ENCODE data around the gene ALDH1L1. TPM values are rescaled to one million over a fixed set of nuclear protein-coding genes. Genes with fewer than 3 reads are reported as not detected.

The ALDH1L1 gene
- total RNA-seq, 1 experiment from 2014 or later = 0.36 TPM

DNA sequence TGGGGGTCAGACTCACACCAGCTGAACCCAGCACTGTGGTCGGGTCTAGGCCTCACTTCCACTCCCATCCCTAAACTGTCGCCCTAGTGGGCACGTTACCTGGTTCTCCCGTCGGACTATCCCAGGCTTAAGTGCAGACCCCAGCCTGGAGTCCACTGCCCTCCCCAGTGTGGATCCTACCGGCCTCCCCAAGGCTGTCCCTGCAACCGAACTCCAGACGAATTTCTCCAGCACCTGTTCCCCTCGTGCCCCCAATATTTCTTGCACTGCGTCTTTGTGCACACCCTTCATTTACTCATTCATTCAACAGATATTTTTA lies 122.9 kb downstream of the ALDH1L1 start:
- Histone ChIP-seq H3K36me3 (ENCODE audit: control insufficient read depth, insufficient read depth, low read length) (no peaks in the 10 kb centered on the region), H3K27ac (ENCODE audit: low read length) (no peak overlapping the region), H3K9me3 (ENCODE audit: control insufficient read depth, insufficient read depth, low read depth, low read length) (no peaks in the 10 kb centered on the region), H3K4me1 (ENCODE audit: control insufficient read depth, insufficient read depth, low read length) (no peaks in the 10 kb centered on the region), H3K27me3 (ENCODE audit: control insufficient read depth, insufficient read depth, low read length) (no peaks in the 10 kb centered on the region), H3K4me3 (ENCODE audit: low read depth in 2 of 2, low read length in 2 of 2) (no peak overlapping the region)
- ChIA-PET POLR2A (no interaction called here), CTCF (no interaction called here)
- TF ChIP-seq CTCF (IDR thresholded peaks at IDR 0.05) (no peak), SIN3A (IDR thresholded peaks at IDR 0.05; ENCODE audit: borderline replicate concordance, insufficient read depth, low read depth, low read length) (no peak), POLR2AphosphoS5 (IDR thresholded peaks at IDR 0.05; ENCODE audit: low read depth, low read length) (no peak), TCF7L2 (IDR thresholded peaks at IDR 0.05; ENCODE audit: low read depth, low read length) (no peak)
- TF ChIP-seq, protein P1, sequence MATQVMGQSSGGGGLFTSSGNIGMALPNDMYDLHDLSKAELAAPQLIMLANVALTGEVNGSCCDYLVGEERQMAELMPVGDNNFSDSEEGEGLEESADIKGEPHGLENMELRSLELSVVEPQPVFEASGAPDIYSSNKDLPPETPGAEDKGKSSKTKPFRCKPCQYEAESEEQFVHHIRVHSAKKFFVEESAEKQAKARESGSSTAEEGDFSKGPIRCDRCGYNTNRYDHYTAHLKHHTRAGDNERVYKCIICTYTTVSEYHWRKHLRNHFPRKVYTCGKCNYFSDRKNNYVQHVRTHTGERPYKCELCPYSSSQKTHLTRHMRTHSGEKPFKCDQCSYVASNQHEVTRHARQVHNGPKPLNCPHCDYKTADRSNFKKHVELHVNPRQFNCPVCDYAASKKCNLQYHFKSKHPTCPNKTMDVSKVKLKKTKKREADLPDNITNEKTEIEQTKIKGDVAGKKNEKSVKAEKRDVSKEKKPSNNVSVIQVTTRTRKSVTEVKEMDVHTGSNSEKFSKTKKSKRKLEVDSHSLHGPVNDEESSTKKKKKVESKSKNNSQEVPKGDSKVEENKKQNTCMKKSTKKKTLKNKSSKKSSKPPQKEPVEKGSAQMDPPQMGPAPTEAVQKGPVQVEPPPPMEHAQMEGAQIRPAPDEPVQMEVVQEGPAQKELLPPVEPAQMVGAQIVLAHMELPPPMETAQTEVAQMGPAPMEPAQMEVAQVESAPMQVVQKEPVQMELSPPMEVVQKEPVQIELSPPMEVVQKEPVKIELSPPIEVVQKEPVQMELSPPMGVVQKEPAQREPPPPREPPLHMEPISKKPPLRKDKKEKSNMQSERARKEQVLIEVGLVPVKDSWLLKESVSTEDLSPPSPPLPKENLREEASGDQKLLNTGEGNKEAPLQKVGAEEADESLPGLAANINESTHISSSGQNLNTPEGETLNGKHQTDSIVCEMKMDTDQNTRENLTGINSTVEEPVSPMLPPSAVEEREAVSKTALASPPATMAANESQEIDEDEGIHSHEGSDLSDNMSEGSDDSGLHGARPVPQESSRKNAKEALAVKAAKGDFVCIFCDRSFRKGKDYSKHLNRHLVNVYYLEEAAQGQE (IDR thresholded peaks at IDR 0.05; ENCODE audit: insufficient read depth in 1 of 2, low read depth in 2 of 2, low read length in 1 of 2) = no peak
- intact Hi-C loops (cut with micrococcal nuclease; ENCODE audit: unreplicated experiment) (no loop called here), in situ Hi-C loops (cut with HindIII; ENCODE audit: low pct_unique_long_range_greater_than_20kb, low sequenced_read_pairs) (no loop called here)
- DNase-seq (ENCODE audit: low read depth, low spot score) = no peak
- no TSS peak for BruUV-seq (replicated peaks)
- ATAC-seq = no peak

DNA sequence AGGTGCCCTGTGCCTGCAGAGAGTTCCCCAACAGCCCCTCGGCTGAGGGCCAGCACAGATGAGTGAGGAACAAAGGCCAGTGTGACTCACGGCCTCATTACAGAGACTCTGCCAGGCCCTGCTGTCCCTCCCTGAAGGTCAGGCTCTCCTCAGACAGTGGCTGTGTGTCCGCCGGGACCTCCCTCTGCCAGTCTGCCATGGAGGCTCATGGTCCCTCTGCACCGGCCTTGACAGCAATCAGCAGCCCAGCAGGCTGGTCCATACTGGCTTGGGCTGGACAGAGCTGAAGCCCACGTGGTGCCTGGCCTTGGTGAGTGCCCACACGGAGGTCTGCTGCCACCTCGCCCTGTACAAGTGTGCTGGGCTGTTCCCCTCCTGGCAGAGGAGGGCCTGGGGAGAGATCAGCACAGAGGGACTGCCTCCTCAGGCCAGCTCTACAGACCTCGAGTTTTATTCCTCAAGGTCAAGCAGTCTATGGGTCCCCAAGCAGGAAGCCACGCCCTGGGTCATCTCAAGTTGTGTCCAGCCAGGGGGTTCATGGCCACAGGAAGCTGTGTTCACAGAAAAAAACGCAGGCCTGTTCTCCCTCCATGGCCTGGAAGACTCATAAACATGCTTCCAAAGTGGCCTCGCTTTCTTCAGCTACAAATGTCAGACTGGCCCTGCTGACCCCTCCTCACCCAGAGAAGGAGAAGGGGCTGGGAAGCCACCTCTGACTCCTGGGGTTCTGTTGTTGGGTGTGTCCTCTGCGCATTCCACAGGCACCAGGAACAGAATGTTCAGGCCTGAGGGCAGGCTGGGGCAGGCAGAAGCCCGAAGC lies 123.5 kb downstream of the ALDH1L1 start:
- no peak overlapping the region for H3K4me3 ChIP-seq (ENCODE audit: low read depth in 2 of 2, low read length in 2 of 2)
- DNase-seq (ENCODE audit: low read depth, low spot score) (no peak), ATAC-seq (no peak)
- TF ChIP-seq TCF7L2 (IDR thresholded peaks at IDR 0.05; ENCODE audit: low read depth, low read length) (no peak), SIN3A (IDR thresholded peaks at IDR 0.05; ENCODE audit: borderline replicate concordance, insufficient read depth, low read depth, low read length) (no peak), CTCF (IDR thresholded peaks at IDR 0.05) (no peak), POLR2AphosphoS5 (IDR thresholded peaks at IDR 0.05; ENCODE audit: low read depth, low read length) (no peak)
- TF ChIP-seq, protein P1 (IDR thresholded peaks at IDR 0.05; ENCODE audit: insufficient read depth in 1 of 2, low read depth in 2 of 2, low read length in 1 of 2) = no peak
- CTCF ChIA-PET = no interaction called here
- POLR2A ChIA-PET = no interaction called here
- intact Hi-C loops (cut with micrococcal nuclease; ENCODE audit: unreplicated experiment) = no loop called here
- H3K36me3 ChIP-seq (ENCODE audit: control insufficient read depth, insufficient read depth, low read length) = no peaks in the 10 kb centered on the region
- no TSS peak for BruUV-seq (replicated peaks)
- no peak overlapping the region for H3K27ac ChIP-seq (ENCODE audit: low read length)
- H3K4me1 ChIP-seq (ENCODE audit: control insufficient read depth, insufficient read depth, low read length) = no peaks in the 10 kb centered on the region
- no peaks in the 10 kb centered on the region for H3K9me3 ChIP-seq (ENCODE audit: control insufficient read depth, insufficient read depth, low read depth, low read length)
- in situ Hi-C loops (cut with HindIII; ENCODE audit: low pct_unique_long_range_greater_than_20kb, low sequenced_read_pairs) = no loop called here
- H3K27me3 ChIP-seq (ENCODE audit: control insufficient read depth, insufficient read depth, low read length) = no peaks in the 10 kb centered on the region
